AG20443 (cell line): ENCODE results near the gene GABRB2.
"Not testable (repeated sequence)": the region's sequence is repeated elsewhere in the genome, so short reads cannot be mapped to it uniquely, and the experiment has no call there.

Experiments used
- DNase-seq: peaks from one replicate; pipeline ENCODE4 v3.0.0; 2012; ENCODE audit warnings: low spot score, mixed read lengths

The GABRB2 gene

GRCh38 chr5:161546470-161547301, at the start of gene GABRB2:
Gene GABRB2, minus strand, starts transcription at chr5:161546725. Its CDS starts 82 bp downstream, at chr5:161546643.
- DNase-seq: peak; percentile 78

GRCh38 chr5:161585798-161586197, 39.3 kb upstream of the GABRB2 start:
- DNase-seq: no peak

GRCh38 chr5:161580621-161581020, 34.1 kb upstream of the GABRB2 start:
- DNase-seq: no peak

- DNase-seq: no peak
These were observed 26.4 kb upstream of the GABRB2 start for GRCh38 chr5:161572914-161573313.

- no peak for DNase-seq
These were observed 19.6 kb upstream of the GABRB2 start for GRCh38 chr5:161566081-161566480.

GRCh38 chr5:161562446-161562845, 15.9 kb upstream of the GABRB2 start:
- no peak for DNase-seq

- peak; percentile 6 for DNase-seq
These were observed 2.6 kb upstream of the GABRB2 start for GRCh38 chr5:161549106-161549505.

GRCh38 chr5:161548487-161549094, 2.1 kb upstream of the GABRB2 start:
- peak; percentile 12 for DNase-seq

GRCh38 chr5:161547738-161548486, 1.4 kb upstream of the GABRB2 start:
- peak; percentile 18 for DNase-seq

GRCh38 chr5:161547406-161547737, 847 bp upstream of the GABRB2 start:
- DNase-seq: peak; percentile 11

GRCh38 chr5:161546095-161546469, 443 bp downstream of the GABRB2 start:
- peak; percentile 7 for DNase-seq

GRCh38 chr5:161545344-161546094, 1.0 kb downstream of the GABRB2 start:
- DNase-seq: no peak

- peak; percentile 71 for DNase-seq
These were observed 2.2 kb downstream of the GABRB2 start for GRCh38 chr5:161544350-161544765.

GRCh38 chr5:161539016-161539415, 7.5 kb downstream of the GABRB2 start:
- no peak for DNase-seq

GRCh38 chr5:161535762-161536161, 10.8 kb downstream of the GABRB2 start:
- DNase-seq: no peak

GRCh38 chr5:161530700-161531099, 15.8 kb downstream of the GABRB2 start:
- DNase-seq: no peak

GRCh38 chr5:161513942-161514341, 32.6 kb downstream of the GABRB2 start:
- no peak for DNase-seq

GRCh38 chr5:161507591-161507990, 38.9 kb downstream of the GABRB2 start:
- no peak for DNase-seq

GRCh38 chr5:161505160-161505559, 41.4 kb downstream of the GABRB2 start:
- not testable (repeated sequence) for DNase-seq

- no peak for DNase-seq
These were observed 48.0 kb downstream of the GABRB2 start for GRCh38 chr5:161498531-161498930.

- DNase-seq: no peak
These were observed 62.8 kb downstream of the GABRB2 start for GRCh38 chr5:161483721-161484120.

GRCh38 chr5:161481922-161482321, 64.6 kb downstream of the GABRB2 start:
- DNase-seq: no peak
